SH-SY5Y (cell line): Measurements from ENCODE around the gene MKRN2OS.

ENCODE experiments used
- GATA2 ChIP-seq: IDR thresholded peaks from 2 replicates; pipeline ENCODE4 v1.6.1; 2011; ENCODE audit warnings: mild to moderate bottlenecking, low read depth, low read length
- GATA3 ChIP-seq: IDR thresholded peaks from 2 replicates; pipeline ENCODE4 v1.6.1; 2011; ENCODE audit warnings: low read depth, mild to moderate bottlenecking, low read length, moderate library complexity

GRCh38 chr3:12545473-12545791 is at the start of gene MKRN2OS:
- TF ChIP-seq GATA2 (no peak), GATA3 (no peak)
